Measurements from ENCODE around the gene PRICKLE1.

PRICKLE1 gene

DNA sequence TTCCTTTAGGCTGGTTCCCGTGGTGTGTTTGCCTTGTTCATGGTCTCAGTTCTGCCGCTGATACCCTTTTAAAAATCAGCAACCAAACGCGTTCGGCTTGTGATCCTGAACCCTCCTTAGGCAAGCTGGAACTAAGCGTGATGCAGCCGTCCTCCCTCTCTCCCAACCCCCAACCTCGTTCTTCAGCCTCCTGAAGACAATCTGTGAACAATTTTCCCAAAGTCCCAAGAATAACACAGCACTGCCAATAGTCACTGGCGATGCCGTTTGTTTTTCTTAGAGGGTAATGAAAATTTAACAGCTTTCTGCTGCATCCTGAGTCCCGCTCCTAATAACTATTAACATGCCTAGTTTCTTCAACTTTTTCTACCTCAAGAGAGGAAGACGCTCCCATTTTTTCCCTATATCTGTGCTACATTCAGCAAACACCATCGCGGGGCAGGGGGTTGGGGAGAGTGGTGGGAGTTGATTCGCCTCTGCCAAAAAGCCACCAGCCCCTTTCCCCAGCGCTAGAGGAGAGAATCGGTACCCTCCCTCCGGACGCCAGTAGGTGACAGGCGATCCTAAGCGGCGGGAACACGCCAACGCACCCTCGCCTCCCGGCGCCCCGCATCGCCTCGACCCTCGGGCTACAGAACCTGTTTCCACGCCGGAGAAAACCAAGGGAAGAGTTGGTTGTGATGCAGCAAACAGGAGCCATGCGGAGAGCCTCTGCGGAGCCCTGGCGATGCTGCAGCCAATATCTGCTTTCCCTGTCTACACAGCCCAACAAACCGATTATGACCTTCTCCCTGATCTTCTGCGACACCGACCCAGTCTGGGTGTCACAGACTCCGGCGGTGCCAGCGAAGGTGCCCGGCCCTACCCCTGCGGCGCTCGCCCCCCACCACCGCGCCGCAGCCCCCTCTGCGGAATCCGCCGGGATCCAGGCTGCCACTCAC lies 752 bp downstream of the PRICKLE1 start:
- peak; percentile 55 for DNase-seq

- DNase-seq, result no peak
Measured at GRCh38 chr12:42587601-42588523, 1.7 kb downstream of the PRICKLE1 start.

- no peak for DNase-seq
Measured at GRCh38 chr12:42586268-42586667, 3.3 kb downstream of the PRICKLE1 start.

GRCh38 chr12:42585841-42586216 lies 3.7 kb downstream of the PRICKLE1 start:
- no peak for DNase-seq

- no peak for DNase-seq
Measured at GRCh38 chr12:42585154-42585840, 4.2 kb downstream of the PRICKLE1 start.

DNA sequence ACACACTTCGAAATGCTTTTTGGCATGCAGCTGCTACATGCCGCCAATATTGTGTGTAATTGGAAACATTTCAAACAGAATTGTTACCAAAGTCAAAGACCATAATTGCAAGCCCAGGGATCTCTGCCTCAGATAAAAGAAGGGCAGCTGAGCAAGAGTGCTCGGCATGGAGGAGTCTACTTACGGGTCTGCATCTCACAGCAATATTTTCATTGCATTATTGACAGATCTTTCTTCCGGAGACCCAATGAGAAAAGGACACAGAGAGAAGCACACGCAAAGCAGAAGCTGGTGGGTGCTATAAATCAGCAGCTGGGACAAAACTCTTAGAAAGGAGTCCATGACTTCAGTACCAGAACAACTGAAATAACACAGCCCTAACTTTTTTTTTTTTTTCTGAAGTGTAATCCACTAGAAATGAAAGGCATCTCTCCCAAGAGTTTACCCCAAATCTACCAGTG lies 4.9 kb downstream of the PRICKLE1 start:
- DNase-seq, result no peak

DNA sequence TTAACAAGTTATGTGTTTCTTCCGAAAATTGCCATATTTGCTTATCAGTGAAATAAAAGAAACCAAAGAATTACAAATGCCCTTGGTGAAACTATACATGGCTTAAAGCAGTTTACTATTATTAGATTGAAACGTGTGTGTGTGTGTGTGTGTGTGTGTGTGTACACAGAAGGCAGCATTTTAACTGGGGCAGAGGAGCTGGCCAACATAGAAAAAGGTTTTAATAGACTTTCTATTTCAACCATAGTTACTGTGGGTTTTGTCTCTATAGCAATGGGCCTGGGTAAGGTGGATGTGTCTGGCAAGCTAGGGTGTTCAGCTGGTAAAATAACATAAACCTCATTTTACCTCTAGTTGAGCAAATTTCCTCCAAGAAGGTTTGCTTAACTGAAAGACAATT lies 6.5 kb downstream of the PRICKLE1 start:
- no peak for DNase-seq

DNA sequence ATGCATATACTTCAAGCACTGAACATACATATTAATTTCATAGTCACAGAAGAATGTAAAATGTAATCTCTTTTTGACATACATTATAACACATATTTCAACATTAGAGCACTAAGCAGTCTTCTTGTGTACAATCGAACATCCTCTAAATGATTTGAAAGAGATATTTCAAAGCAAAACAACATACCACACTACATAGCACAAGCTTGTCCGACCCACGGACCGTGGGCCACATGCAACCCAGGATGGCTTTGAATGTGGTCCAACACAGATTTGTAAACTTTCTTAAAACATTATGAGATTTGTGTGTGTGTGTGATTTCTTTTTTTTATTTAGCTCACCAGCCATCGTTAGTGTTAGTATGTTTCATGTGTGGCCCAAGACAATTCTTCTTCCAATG lies 7.0 kb downstream of the PRICKLE1 start:
- no peak for DNase-seq

- DNase-seq, result no peak
Measured at GRCh38 chr12:42582050-42582449, 7.5 kb downstream of the PRICKLE1 start.

DNA sequence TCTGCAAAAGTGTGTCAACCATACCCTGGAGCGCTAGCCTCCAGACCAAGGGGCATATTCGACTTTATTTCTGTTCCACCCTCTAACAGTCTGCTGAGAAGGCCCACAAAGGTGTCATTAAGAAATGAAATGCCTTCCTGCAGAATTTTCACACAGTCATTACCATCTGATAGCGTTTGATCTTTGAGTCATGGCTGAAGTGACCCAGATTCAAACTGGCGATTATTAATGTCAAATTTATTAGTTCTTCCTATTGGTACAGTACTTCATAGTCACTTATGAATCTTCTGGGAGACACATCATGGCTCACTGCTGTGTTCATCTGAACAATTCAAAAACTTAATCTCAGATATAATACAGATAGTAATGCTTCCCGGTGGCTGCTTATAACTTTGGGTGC lies 13.2 kb downstream of the PRICKLE1 start:
- DNase-seq, result no peak

DNA sequence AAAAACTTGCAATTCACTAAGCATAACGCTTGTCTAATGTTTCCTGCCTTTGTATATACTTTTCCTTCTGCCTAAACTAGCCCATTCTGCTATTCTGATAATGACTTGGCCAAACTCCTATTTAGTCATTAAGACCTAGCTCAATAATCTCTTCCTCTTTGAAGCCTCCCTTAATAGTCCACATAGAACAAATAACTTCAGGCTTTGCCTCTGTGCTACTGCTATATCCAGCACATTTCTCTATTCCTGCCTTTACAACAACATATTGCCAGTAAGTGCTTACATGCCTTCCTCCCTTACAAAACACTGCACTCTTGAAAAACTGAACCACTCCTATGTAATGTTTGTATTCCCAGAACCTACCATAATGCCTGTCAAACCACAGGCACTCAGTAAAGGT lies 13.8 kb downstream of the PRICKLE1 start:
- DNase-seq, result no peak

DNA sequence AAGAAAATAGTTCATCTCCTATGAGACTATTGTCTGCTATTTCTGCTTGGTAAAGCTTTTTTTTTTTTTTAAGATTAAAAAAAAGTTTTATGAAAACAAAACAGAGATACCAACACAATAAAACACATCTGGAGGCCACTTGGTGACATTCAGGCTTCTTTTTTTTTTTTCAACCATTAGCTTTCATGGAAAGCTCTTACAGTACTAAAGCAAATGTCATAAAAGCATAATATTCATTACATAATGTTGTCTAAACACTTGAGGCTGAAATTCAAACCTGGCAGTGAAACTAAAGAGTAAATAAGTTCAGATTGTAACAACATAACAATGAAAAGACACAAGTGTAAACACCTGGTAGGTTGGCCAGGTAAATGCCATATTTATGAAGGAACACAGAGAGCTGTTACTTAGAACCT lies 14.7 kb downstream of the PRICKLE1 start:
- DNase-seq, result no peak

GRCh38 chr12:42571327-42572009 lies 18.1 kb downstream of the PRICKLE1 start:
- no peak for DNase-seq

DNA sequence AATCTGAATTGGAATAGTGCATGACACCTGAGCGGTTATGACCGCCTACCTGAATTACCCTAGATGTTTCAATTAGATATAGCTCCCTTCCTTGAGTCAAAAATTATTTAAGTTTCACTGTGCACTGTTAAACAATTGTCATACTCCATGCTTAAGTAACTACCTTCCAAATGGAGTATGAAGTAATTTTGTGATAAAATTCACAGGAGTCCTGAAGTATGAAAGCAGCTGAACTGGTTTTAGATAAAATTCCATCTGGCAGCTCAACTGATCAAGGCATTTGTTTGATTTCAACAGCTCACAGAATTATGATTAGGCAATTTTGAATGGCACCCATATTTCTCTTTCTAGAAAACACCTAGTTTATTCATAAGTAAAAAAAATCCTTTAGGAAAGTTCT lies 19.5 kb downstream of the PRICKLE1 start:
- no peak for DNase-seq

DNA sequence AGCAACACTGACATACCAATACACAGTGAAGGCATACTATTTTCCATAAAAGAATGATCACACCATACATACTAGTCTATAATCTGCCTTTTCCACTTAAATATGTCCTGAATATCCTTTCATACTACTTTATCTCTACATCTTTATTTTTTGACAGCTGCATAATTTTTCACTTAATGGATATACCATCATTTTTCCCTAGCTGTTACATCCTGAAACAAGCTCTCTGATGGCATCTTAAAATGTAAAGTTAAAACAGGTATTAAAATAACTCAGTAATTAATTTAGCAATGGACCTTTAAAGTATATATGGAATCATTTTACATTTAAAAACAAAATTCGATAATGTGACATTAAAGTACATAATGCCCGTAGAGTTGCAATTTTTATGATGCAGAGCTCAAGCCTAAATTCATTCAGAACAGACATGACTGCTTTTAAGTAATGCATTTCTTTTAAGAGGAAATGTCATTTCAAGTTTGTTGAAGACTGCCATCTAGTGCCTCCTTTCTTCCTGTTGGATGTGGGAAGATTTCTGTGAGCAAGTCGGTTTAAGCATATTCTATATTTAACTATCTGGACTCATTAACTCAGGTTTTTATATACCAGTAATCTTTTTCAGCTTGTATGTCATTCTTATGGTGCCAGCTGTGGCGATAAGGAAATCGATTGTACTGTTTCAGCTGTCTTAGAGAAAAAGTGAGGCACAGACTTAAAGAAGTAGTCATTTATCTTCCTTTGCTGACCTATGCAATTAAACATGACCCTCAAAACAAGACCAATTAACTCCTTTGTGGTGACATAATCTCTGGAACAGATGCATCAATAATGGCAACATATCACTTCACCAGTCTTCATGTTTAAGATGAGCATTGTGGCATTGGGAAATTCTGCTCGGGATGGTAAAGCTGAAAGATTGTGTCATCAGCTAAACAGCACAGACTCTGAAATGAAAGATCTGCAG lies 20.3 kb downstream of the PRICKLE1 start:
- no peak for DNase-seq

- no peak for DNase-seq
Measured at GRCh38 chr12:42565633-42566032, 23.9 kb downstream of the PRICKLE1 start.

DNA sequence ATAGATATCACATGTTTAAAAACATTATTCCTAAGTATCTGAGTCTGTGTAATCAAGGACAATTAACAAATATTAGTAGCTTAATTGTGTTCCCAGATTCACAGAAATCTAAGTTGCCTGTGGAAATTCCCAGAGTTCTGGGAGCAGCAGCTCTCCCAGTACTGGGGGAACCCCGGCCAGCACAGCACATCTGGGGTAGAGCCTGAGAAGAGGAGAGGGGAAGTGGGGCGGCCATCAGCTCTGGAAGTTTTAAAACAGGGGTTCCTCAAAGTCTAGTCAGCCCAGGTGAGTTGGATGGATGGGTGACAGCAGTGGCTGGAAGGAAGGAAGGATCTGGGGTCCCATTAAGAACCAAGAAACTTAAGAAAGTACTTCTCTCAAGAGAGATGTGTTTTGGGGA lies 24.6 kb downstream of the PRICKLE1 start:
- DNase-seq, result no peak

GRCh38 chr12:42564556-42564955 lies 25.0 kb downstream of the PRICKLE1 start:
- no peak for DNase-seq

- DNase-seq, result no peak
Measured at GRCh38 chr12:42560977-42561376, 28.6 kb downstream of the PRICKLE1 start.

DNA sequence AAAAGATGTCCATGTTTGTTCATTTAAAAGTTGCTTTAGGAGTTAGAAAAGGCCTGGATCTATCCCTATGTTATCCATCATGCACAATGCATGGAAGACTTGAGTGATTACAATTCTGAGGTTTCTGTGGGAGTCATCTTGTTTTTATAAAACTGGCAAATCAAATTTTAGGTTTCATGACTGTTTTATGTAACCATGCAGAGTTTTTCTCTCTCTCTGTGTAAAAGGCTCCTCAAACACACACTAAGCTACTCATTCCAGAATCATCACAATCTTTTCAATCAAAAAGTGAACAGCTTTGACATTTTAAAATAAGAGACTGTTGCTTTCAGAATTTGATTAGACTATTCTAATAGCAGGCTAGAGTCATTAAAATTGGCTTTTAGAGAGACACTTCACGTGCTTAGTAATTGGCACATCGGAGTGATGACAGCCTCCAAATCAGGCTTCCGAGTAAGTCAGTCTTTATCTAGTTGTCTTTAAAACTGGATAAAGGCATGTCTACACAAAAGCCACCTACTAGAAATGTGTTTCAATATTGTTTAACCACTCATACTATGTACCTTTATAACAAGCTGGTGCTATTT lies 31.9 kb downstream of the PRICKLE1 start:
- no peak for DNase-seq

- no peak for DNase-seq
Measured at GRCh38 chr12:42556917-42557316, 32.6 kb downstream of the PRICKLE1 start.

Data from activated CD8-positive, alpha-beta memory T cell treated with anti-CD3 and anti-CD28 coated beads for 24 hours (primary cell).